GM12878 (cell line): Measurements from ENCODE around the gene MYH10. TPM values are rescaled to one million over a fixed set of nuclear protein-coding genes. Genes with fewer than 3 reads are reported as not detected.

ENCODE experiments used
- ATAC-seq: fragments of 200-7000 bp; cut with Tn5 transposase; 3 replicates; pipeline ENCODE4 v1.9.1; 2020; ENCODE audit warnings: mild to moderate bottlenecking, moderate library complexity
- BruUV-seq: library from RNA; stranded (reverse); fragments of 400-500 nt; replicated peaks from 2 replicates; lab custom pipeline; 2021; lab: Mats Ljungman, UMichigan
- CTCF ChIA-PET: fragments of 300-600 bp; sonication (Branson Sonifier 250); formaldehyde crosslinking; extraction: SDS; loops from one replicate; lab custom pipeline; 2021; ENCODE audit warnings: inconsistent platforms; lab: Yijun Ruan, JAX
- POLR2A ChIA-PET: fragments of 350-600 bp; formaldehyde crosslinking; extraction: SDS; loops from one replicate; lab custom pipeline; 2021; ENCODE audit warnings: inconsistent platforms; lab: Charles Lee
- RAD21 ChIA-PET: fragments of 300-600 bp; sonication (Branson Sonifier 250); formaldehyde crosslinking; loops from one replicate; lab custom pipeline; 2023; ENCODE audit warnings: antibody characterized with exemption; ENCODE audit not compliant: unreplicated experiment; lab: Charles Lee
- SMC1A ChIA-PET: fragments of 300-600 bp; sonication (Branson Sonifier 250); formaldehyde crosslinking; loops from one replicate; lab custom pipeline; 2023; ENCODE audit not compliant: unreplicated experiment, uncharacterized antibody; lab: Charles Lee
- DNase-seq: peaks from one replicate; pipeline ENCODE4 v3.0.0-alpha.2; 2011; ENCODE audit warnings: low read depth, low spot score
- FAIRE-seq: peaks from 3 replicates; lab custom pipeline; 2011; peaks lifted over from hg19 to GRCh38; lab: Jason Lieb, UNC
- H2AFZ ChIP-seq: 2 replicates; pipeline ENCODE4 v1.6.0; 2011; ENCODE audit warnings: low read depth, low read length, control low read depth; ENCODE audit not compliant: control insufficient read depth
- H3K27ac ChIP-seq: 2 replicates; pipeline ENCODE4 v1.5.1; 2011; ENCODE audit warnings: control low read depth; ENCODE audit not compliant: control insufficient read depth, insufficient read depth
- H3K27me3 ChIP-seq, 2 experiments: replicated peaks in 1 of 2; 2 replicates each; pipeline versions ENCODE4 v1.6.0 to v1.6.1; 2011; ENCODE audit warnings: low read length in 1 of 2; ENCODE audit not compliant: control insufficient read depth in 2 of 2, insufficient read depth in 2 of 2
- H3K36me3 ChIP-seq, 2 experiments: 2 replicates each; pipeline ENCODE4 v1.5.1; 2011; ENCODE audit warnings: low read length in 1 of 2; ENCODE audit not compliant: control insufficient read depth in 2 of 2, insufficient read depth in 2 of 2
- H3K4me1 ChIP-seq: 2 replicates; pipeline ENCODE4 v1.6.1; 2011; ENCODE audit warnings: mild to moderate bottlenecking, low read length, moderate library complexity, mixed read lengths; ENCODE audit not compliant: control insufficient read depth, insufficient read depth
- H3K4me2 ChIP-seq: 2 replicates; pipeline ENCODE4 v1.6.0; 2011; ENCODE audit warnings: control low read depth; ENCODE audit not compliant: control insufficient read depth, insufficient read depth
- H3K4me3 ChIP-seq: fragments of 200-600 bp; sonication (generic); 2 replicates; pipeline ENCODE4 v1.5.1; 2016
- H3K79me2 ChIP-seq: 2 replicates; pipeline ENCODE4 v1.6.0; 2011; ENCODE audit warnings: low read length; ENCODE audit not compliant: control insufficient read depth, insufficient read depth
- H3K9ac ChIP-seq: 2 replicates; pipeline ENCODE4 v1.8.0; 2011; ENCODE audit warnings: low read length, control low read depth, mixed read lengths; ENCODE audit not compliant: control insufficient read depth, insufficient read depth
- H3K9me3 ChIP-seq: replicated peaks from 3 replicates; pipeline ENCODE4 v1.5.1; 2011; ENCODE audit warnings: mild to moderate bottlenecking, low read length; ENCODE audit not compliant: control insufficient read depth, insufficient read depth
- H4K20me1 ChIP-seq: 2 replicates; pipeline ENCODE4 v1.6.0; 2011; ENCODE audit not compliant: control insufficient read depth, insufficient read depth
- BRCA1 ChIP-seq: IDR thresholded peaks from 2 replicates; pipeline ENCODE4 v1.6.1; 2011; ENCODE audit warnings: low read depth, low read length, improper control_type of control experiment
- CHD4 ChIP-seq: fragments of 200-600 bp; sonication (generic); IDR thresholded peaks from 2 replicates; pipeline ENCODE4 v1.6.1; 2016; ENCODE audit warnings: mild to moderate bottlenecking
- DPF2 ChIP-seq: fragments of 450-650 bp; IDR thresholded peaks from 2 replicates; pipeline ENCODE4 v1.6.1; 2017; ENCODE audit warnings: mild to moderate bottlenecking
- EGR1 ChIP-seq, 2 experiments: IDR thresholded peaks; 1 replicate in 1 of 2; 2 replicates in 1 of 2; pipeline ENCODE4 v1.6.1; 2011 to 2012; ENCODE audit warnings: low read depth in 2 of 2, low read length in 2 of 2, borderline replicate concordance in 1 of 2, mild to moderate bottlenecking in 1 of 2, moderate library complexity in 1 of 2
- MTA2 ChIP-seq: fragments of 450-650 bp; IDR thresholded peaks from 2 replicates; pipeline ENCODE4 v1.6.1; 2016; ENCODE audit warnings: low read depth, mild to moderate bottlenecking, moderate library complexity
- NFYA ChIP-seq: IDR thresholded peaks from 2 replicates; pipeline ENCODE4 v1.6.1; 2011; ENCODE audit warnings: low read depth, mild to moderate bottlenecking, low read length, improper control_type of control experiment, borderline replicate concordance
- NR2F1 ChIP-seq: fragments of 450-650 bp; conservative IDR thresholded peaks from 2 replicates; pipeline ENCODE4 v1.6.1; 2017; ENCODE audit warnings: mild to moderate bottlenecking
- NRF1 ChIP-seq: conservative IDR thresholded peaks from 2 replicates; pipeline ENCODE4 v1.6.1; 2011; ENCODE audit warnings: mild to moderate bottlenecking, low read depth, low read length, improper control_type of control experiment
- PAX5 ChIP-seq: IDR thresholded peaks from 2 replicates; pipeline ENCODE4 v1.6.1; 2011; ENCODE audit warnings: low read depth, low read length, borderline replicate concordance
- RAD21 ChIP-seq: IDR thresholded peaks from 2 replicates; pipeline ENCODE4 v1.6.1; 2011; ENCODE audit warnings: mild to moderate bottlenecking, low read depth, low read length, moderate library complexity; ENCODE audit not compliant: insufficient read depth
- RFX5 ChIP-seq: IDR thresholded peaks from 2 replicates; pipeline ENCODE4 v1.6.1; 2011; ENCODE audit warnings: low read depth, low read length, improper control_type of control experiment
- SPI1 ChIP-seq: IDR thresholded peaks from 2 replicates; pipeline ENCODE4 v1.6.1; 2011; ENCODE audit warnings: low read depth, mild to moderate bottlenecking, low read length, moderate library complexity, borderline replicate concordance; ENCODE audit not compliant: insufficient read depth
- SREBF2 ChIP-seq: IDR thresholded peaks from 2 replicates; pipeline ENCODE4 v1.6.1; 2012; ENCODE audit warnings: mild to moderate bottlenecking, low read length
- SUPT20H ChIP-seq: IDR thresholded peaks from 2 replicates; pipeline ENCODE4 v1.6.1; 2011; ENCODE audit warnings: low read depth, mild to moderate bottlenecking, low read length, moderate library complexity, borderline replicate concordance; ENCODE audit not compliant: control insufficient read depth
- TCF3 ChIP-seq: IDR thresholded peaks from 2 replicates; pipeline ENCODE4 v1.6.1; 2012; ENCODE audit warnings: low read depth, mild to moderate bottlenecking, low read length, borderline replicate concordance; ENCODE audit not compliant: insufficient read depth
- ZNF274 ChIP-seq: IDR thresholded peaks from one replicate; pipeline ENCODE4 v1.8.0; 2011; ENCODE audit not compliant: insufficient read length, insufficient read depth
- ZNF622 ChIP-seq: fragments of 450-650 bp; IDR thresholded peaks from 2 replicates; pipeline ENCODE4 v1.6.1; 2017; ENCODE audit warnings: mild to moderate bottlenecking, inconsistent platforms
- WGBS: methylation state at CpG from one replicate; pipeline ENCODE4 v1.1.6; 2016; ENCODE audit warnings: low lambda C conversion rate; ENCODE audit not compliant: insufficient replicate concordance, insufficient coverage; ENCODE audit errors: missing lambda C conversion rate; 5-methylcytosine and 5-hydroxymethylcytosine counted together
- in situ Hi-C: fragments of 300-500 bp; cut with MboI; formaldehyde crosslinking; loops from 9 replicates; pipeline ENCODE4 v1.14.3; 2018; ENCODE audit warnings: mixed read lengths
- intact Hi-C: fragments of 100-400 bp; cut with micrococcal nuclease; formaldehyde crosslinking; loops from one replicate; pipeline ENCODE4 v1.14.2; 2022; ENCODE audit not compliant: unreplicated experiment
- polyA plus RNA-seq, 11 experiments: library from polyadenylated mRNA; depleted of rRNA in 4 of 11; unstranded in 6 of 11; stranded (reverse) in 5 of 11; fragments of >200 nt; fragmentation: Nextera tagmentation in 4 of 11; fragmentation: Illumina TruSeq in 1 of 11; extraction: Ambion mirVana in 4 of 11; extraction: Trizol in 1 of 11; gene quantifications; 1 replicate in 1 of 11; 2 replicates in 10 of 11; pipeline versions ENCODE4 v1.2.1 to v1.2.3, GENCODE V29; 2011 to 2016; ENCODE audit warnings: inconsistent platforms in 2 of 11, missing spikeins in 2 of 11, low read depth in 1 of 11
- total RNA-seq, 4 experiments: library from RNA; depleted of rRNA in 3 of 4; stranded (reverse); fragments of >200 nt in 3 of 4; fragmentation: Illumina TruSeq in 1 of 4; extraction: Trizol in 1 of 4; gene quantifications; 2 replicates each; pipeline versions ENCODE4 v1.2.1 to v1.2.3, GENCODE V29; 2013 to 2021
- TF ChIP-seq, protein P1 (sequence below): IDR thresholded peaks from 2 replicates; pipeline ENCODE4 v1.6.1; 2012; ENCODE audit warnings: low read depth, low read length, improper control_type of control experiment
- TF ChIP-seq, protein P2 (sequence below): fragments of 450-650 bp; IDR thresholded peaks from 2 replicates; pipeline ENCODE4 v1.6.1; 2017; ENCODE audit warnings: mild to moderate bottlenecking, moderate library complexity

The MYH10 gene
- total and polyA plus RNA-seq, 10 of the 15 experiments (the other 5 are each of a cell fraction or from before 2014, with no cell fraction given) = 0.33 to 7.1 (median 1.0) TPM

DNA sequence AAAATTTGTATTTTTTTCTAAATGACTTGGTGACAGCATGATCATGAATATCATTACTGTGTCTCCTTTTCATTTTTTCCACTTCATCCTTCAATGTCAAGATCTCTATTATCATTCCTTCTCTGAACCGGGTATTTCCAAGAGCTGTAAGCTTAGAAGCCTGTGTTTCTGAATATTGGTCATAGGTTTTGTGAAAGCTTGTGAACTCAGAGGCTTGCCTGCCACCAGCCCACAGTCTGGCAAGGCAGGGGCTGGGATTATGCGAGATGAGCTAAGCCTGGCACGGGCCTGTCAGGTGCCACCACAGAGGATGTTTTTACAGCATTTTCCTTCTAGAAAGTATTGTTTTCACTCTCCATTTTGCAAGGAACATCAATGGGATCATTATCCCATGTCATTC, 92.8 kb downstream of the MYH10 start:
- 35% methylated on average over 3 of the region's 3 CpGs for WGBS
- no peak overlapping the region for H3K9ac ChIP-seq
- RAD21 ChIA-PET = no interaction called here
- H3K4me3 ChIP-seq = no peak overlapping the region
- no peak overlapping the region for H3K27ac ChIP-seq
- CTCF ChIA-PET = no interaction called here
- intact Hi-C loops (no loop called here), in situ Hi-C loops (no loop called here)
- no peaks in the 10 kb centered on the region for H3K9me3 ChIP-seq
- H3K27me3 ChIP-seq = no peaks in the 10 kb centered on the region
- FAIRE-seq (no peak), ATAC-seq (no peak), DNase-seq (no peak)
- BruUV-seq = no TSS peak
- no peaks in the 10 kb centered on the region for H3K79me2 ChIP-seq
- H3K4me2 ChIP-seq = no peak overlapping the region
- H3K36me3 ChIP-seq = no peaks in the 10 kb centered on the region
- H2AFZ ChIP-seq = no peak overlapping the region
- H3K4me1 ChIP-seq = no peaks in the 10 kb centered on the region
- TF ChIP-seq CHD4 = no peak
- TF ChIP-seq NFYA = no peak
- TF ChIP-seq, protein P1, sequence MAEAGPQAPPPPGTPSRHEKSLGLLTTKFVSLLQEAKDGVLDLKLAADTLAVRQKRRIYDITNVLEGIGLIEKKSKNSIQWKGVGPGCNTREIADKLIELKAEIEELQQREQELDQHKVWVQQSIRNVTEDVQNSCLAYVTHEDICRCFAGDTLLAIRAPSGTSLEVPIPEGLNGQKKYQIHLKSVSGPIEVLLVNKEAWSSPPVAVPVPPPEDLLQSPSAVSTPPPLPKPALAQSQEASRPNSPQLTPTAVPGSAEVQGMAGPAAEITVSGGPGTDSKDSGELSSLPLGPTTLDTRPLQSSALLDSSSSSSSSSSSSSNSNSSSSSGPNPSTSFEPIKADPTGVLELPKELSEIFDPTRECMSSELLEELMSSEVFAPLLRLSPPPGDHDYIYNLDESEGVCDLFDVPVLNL = no peak
- TF ChIP-seq PAX5 = no peak
- TF ChIP-seq RFX5 = no peak
- TF ChIP-seq, protein P2, sequence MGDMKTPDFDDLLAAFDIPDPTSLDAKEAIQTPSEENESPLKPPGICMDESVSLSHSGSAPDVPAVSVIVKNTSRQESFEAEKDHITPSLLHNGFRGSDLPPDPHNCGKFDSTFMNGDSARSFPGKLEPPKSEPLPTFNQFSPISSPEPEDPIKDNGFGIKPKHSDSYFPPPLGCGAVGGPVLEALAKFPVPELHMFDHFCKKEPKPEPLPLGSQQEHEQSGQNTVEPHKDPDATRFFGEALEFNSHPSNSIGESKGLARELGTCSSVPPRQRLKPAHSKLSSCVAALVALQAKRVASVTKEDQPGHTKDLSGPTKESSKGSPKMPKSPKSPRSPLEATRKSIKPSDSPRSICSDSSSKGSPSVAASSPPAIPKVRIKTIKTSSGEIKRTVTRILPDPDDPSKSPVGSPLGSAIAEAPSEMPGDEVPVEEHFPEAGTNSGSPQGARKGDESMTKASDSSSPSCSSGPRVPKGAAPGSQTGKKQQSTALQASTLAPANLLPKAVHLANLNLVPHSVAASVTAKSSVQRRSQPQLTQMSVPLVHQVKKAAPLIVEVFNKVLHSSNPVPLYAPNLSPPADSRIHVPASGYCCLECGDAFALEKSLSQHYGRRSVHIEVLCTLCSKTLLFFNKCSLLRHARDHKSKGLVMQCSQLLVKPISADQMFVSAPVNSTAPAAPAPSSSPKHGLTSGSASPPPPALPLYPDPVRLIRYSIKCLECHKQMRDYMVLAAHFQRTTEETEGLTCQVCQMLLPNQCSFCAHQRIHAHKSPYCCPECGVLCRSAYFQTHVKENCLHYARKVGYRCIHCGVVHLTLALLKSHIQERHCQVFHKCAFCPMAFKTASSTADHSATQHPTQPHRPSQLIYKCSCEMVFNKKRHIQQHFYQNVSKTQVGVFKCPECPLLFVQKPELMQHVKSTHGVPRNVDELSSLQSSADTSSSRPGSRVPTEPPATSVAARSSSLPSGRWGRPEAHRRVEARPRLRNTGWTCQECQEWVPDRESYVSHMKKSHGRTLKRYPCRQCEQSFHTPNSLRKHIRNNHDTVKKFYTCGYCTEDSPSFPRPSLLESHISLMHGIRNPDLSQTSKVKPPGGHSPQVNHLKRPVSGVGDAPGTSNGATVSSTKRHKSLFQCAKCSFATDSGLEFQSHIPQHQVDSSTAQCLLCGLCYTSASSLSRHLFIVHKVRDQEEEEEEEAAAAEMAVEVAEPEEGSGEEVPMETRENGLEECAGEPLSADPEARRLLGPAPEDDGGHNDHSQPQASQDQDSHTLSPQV = no peak
- TF ChIP-seq EGR1 (IDR thresholded peaks at IDR 0.05; ENCODE audit: borderline replicate concordance in 1 of 2, low read depth in 2 of 2, low read length in 2 of 2) = no peak
- TF ChIP-seq NR2F1 = no peak
- TF ChIP-seq SREBF2 = no peak
- TF ChIP-seq NRF1 = no peak
- no peak for TF ChIP-seq SUPT20H
- TF ChIP-seq ZNF622 = no peak
- TF ChIP-seq BRCA1 = no peak
- no peak for TF ChIP-seq ZNF274
- no peak for TF ChIP-seq TCF3
- no peak for TF ChIP-seq MTA2
- no peak for TF ChIP-seq RAD21
- TF ChIP-seq SPI1 = no peak
- TF ChIP-seq DPF2 = no peak
- SMC1A ChIA-PET = interaction anchor here (0.8 kb wide), 1 partner anchor 51 kb away, joined by 3 read pairs; no protein-coding TSS in a partner anchor
- POLR2A ChIA-PET = no interaction called here
- H4K20me1 ChIP-seq = no peaks in the 10 kb centered on the region
